CD4-positive, alpha-beta T cell treated with Interleukin-17A for 4 hours (primary cell): ENCODE data around the gene ITGA3.

ENCODE experiments used
- DNase-seq: peaks from one replicate; pipeline ENCODE4 v3.0.0-alpha.2; 2020; ENCODE audit warnings: mixed read lengths

The ITGA3 gene

GRCh38 chr17:50095626-50096037 lies 39.7 kb downstream of the ITGA3 start:
- peak; percentile 11 for DNase-seq

GRCh38 chr17:50096092-50096491 lies 40.2 kb downstream of the ITGA3 start:
- no peak for DNase-seq

- DNase-seq, result no peak
Measured at GRCh38 chr17:50096758-50097157, 40.8 kb downstream of the ITGA3 start.

- DNase-seq, result no peak
Measured at GRCh38 chr17:50097455-50097854, 41.5 kb downstream of the ITGA3 start.

- DNase-seq, result no peak
Measured at GRCh38 chr17:50097926-50098325, 42.0 kb downstream of the ITGA3 start.

- DNase-seq, result no peak
Measured at GRCh38 chr17:50098583-50098982, 42.7 kb downstream of the ITGA3 start.

- no peak for DNase-seq
Measured at GRCh38 chr17:50099003-50099402, 43.1 kb downstream of the ITGA3 start.

GRCh38 chr17:50100480-50100883 lies 44.6 kb downstream of the ITGA3 start:
- no peak for DNase-seq

GRCh38 chr17:50100921-50101345 lies 45.0 kb downstream of the ITGA3 start:
- no peak for DNase-seq

GRCh38 chr17:50101346-50102163 lies 45.6 kb downstream of the ITGA3 start:
- no peak for DNase-seq

GRCh38 chr17:50102164-50102991 lies 46.5 kb downstream of the ITGA3 start:
- DNase-seq, result no peak

- no peak for DNase-seq
Measured at GRCh38 chr17:50103252-50103651, 47.3 kb downstream of the ITGA3 start.

- DNase-seq, result no peak
Measured at GRCh38 chr17:50103941-50104340, 48.0 kb downstream of the ITGA3 start.

- DNase-seq, result no peak
Measured at GRCh38 chr17:50105811-50106210, 49.9 kb downstream of the ITGA3 start.

- no peak for DNase-seq
Measured at GRCh38 chr17:50106393-50107131, 50.7 kb downstream of the ITGA3 start.

GRCh38 chr17:50107790-50108414 lies 52.0 kb downstream of the ITGA3 start:
- no peak for DNase-seq

GRCh38 chr17:50108556-50108955 lies 52.6 kb downstream of the ITGA3 start:
- no peak for DNase-seq

GRCh38 chr17:50109207-50109606 lies 53.3 kb downstream of the ITGA3 start:
- no peak for DNase-seq

- no peak for DNase-seq
Measured at GRCh38 chr17:50109785-50110184, 53.9 kb downstream of the ITGA3 start.

GRCh38 chr17:50110591-50111349 lies 54.9 kb downstream of the ITGA3 start:
- no peak for DNase-seq

- no peak for DNase-seq
Measured at GRCh38 chr17:50111673-50112655, 56.1 kb downstream of the ITGA3 start.
